ENCODE results near the gene MEGF6. TPM values are rescaled to one million over a fixed set of nuclear protein-coding genes. Genes with fewer than 3 reads are reported as not detected.
A peak's percentile ranks its signal among the peaks of the same experiment; 100 is the strongest.

Gene MEGF6
- total and polyA plus RNA-seq, 7 donors: 0.67 to 5.5 (median 3.7) TPM

GRCh38 chr1:3593334-3593733 is 18.0 kb downstream of the MEGF6 start:
- TF ChIP-seq CTCF (IDR thresholded peaks at IDR 0.05): no peak
- Histone ChIP-seq H3K27me3 (ENCODE audit: insufficient read depth in 3 of 3, low read length in 2 of 3) (no peaks in the 10 kb centered on the region), H3K4me1 (no peaks in the 10 kb centered on the region), H3K9me3 (no peaks in the 10 kb centered on the region), H3K36me3 (ENCODE audit: insufficient read depth in 1 of 2, low read depth in 1 of 2) (no peaks in the 10 kb centered on the region), H3K27ac (no peak overlapping the region), H3K4me3 (no peak overlapping the region)
- ATAC-seq: no peak
- no peak for DNase-seq
- intact Hi-C loops (cut with DNase I): no loop called here
- 71 to 93% (median 91%) methylated on average over 5 to 17 of the region's 17 CpGs for WGBS, 3 donors

GRCh38 chr1:3590951-3591865 is 20.1 kb downstream of the MEGF6 start:
- 86 to 93% (median 88%) methylated on average over 28 to 32 of the region's 33 CpGs for WGBS, 3 donors
- intact Hi-C loops (cut with DNase I): no loop called here
- ATAC-seq: no peak
- H3K36me3 ChIP-seq (ENCODE audit: insufficient read depth in 1 of 2, low read depth in 1 of 2): no peaks in the 10 kb centered on the region
- no peak overlapping the region for H3K4me3 ChIP-seq
- no peak for DNase-seq
- H3K4me1 ChIP-seq: no peaks in the 10 kb centered on the region
- no peaks in the 10 kb centered on the region for H3K27me3 ChIP-seq (ENCODE audit: insufficient read depth in 3 of 3, low read length in 2 of 3)
- no peak overlapping the region for H3K27ac ChIP-seq
- no peaks in the 10 kb centered on the region for H3K9me3 ChIP-seq
- no peak for TF ChIP-seq CTCF (IDR thresholded peaks at IDR 0.05)

GRCh38 chr1:3590139-3590763 is 21.1 kb downstream of the MEGF6 start:
- intact Hi-C loops (cut with DNase I): no loop called here
- DNase-seq (no peak), ATAC-seq (no peak)
- H3K27me3 ChIP-seq (ENCODE audit: insufficient read depth in 3 of 3, low read length in 2 of 3): no peaks in the 10 kb centered on the region
- no peak overlapping the region for H3K4me3 ChIP-seq
- no peaks in the 10 kb centered on the region for H3K9me3 ChIP-seq
- no peaks in the 10 kb centered on the region for H3K36me3 ChIP-seq (ENCODE audit: insufficient read depth in 1 of 2, low read depth in 1 of 2)
- no peak for TF ChIP-seq CTCF (IDR thresholded peaks at IDR 0.05)
- H3K27ac ChIP-seq: no peak overlapping the region
- no peaks in the 10 kb centered on the region for H3K4me1 ChIP-seq
- WGBS, 3 donors: 71 to 80% (median 74%) methylated on average over 25 to 27 of the region's 27 CpGs

GRCh38 chr1:3588395-3588794 is 22.9 kb downstream of the MEGF6 start:
- peak in 1 of 4 donors; percentile 29 for ATAC-seq

More at GRCh38 chr1:3588395-3588794, 22.9 kb downstream of the MEGF6 start:
- WGBS, 3 donors: 79 to 92% (median 80%) methylated on average over 3 to 5 of the region's 5 CpGs
- intact Hi-C loops (cut with DNase I): no loop called here
- H3K27ac ChIP-seq: no peak overlapping the region
- DNase-seq: no peak
- H3K27me3 ChIP-seq (ENCODE audit: insufficient read depth in 3 of 3, low read length in 2 of 3): no peaks in the 10 kb centered on the region
- H3K4me1 ChIP-seq: no peaks in the 10 kb centered on the region
- H3K36me3 ChIP-seq (ENCODE audit: insufficient read depth in 1 of 2, low read depth in 1 of 2): no peaks in the 10 kb centered on the region
- no peaks in the 10 kb centered on the region for H3K9me3 ChIP-seq
- no peak overlapping the region for H3K4me3 ChIP-seq
- TF ChIP-seq CTCF (IDR thresholded peaks at IDR 0.05): no peak
